K562 (cell line): ENCODE measurements around the gene FMN2. TPM values are rescaled to one million over a fixed set of nuclear protein-coding genes. Genes with fewer than 3 reads are reported as not detected.

ENCODE experiments used
- ATAC-seq: fragments of 200-7000 bp; cut with Tn5 transposase; 3 replicates; pipeline ENCODE4 v1.9.1; 2020; ENCODE audit warnings: moderate library complexity
- BruUV-seq: library from RNA; stranded (reverse); fragments of 400-500 nt; replicated peaks from 2 replicates; lab custom pipeline; 2021; lab: Mats Ljungman, UMichigan
- CTCF ChIA-PET: fragments of 300-600 bp; formaldehyde crosslinking; extraction: SDS; loops from one replicate; lab custom pipeline; 2021; ENCODE audit warnings: low intra/inter-chr PET ratio; lab: Yijun Ruan, JAX
- POLR2A ChIA-PET: fragments of 300-600, 350-650 bp; sonication (Branson Sonifier 250); formaldehyde crosslinking; extraction: SDS; loops from one replicate; lab custom pipeline; 2021; ENCODE audit warnings: antibody characterized with exemption, inconsistent platforms; lab: Yijun Ruan, JAX
- DNase-seq, 4 experiments: peaks; one replicate each; pipeline versions ENCODE4 v3.0.0 to v3.0.0-alpha.2; 2011 to 2018; ENCODE audit warnings: low spot score in 3 of 4, mixed read lengths in 3 of 4; ENCODE audit errors: extremely low read depth in 1 of 4
- FAIRE-seq: peaks from 2 replicates; lab custom pipeline; 2011; peaks lifted over from hg19 to GRCh38; lab: Jason Lieb, UNC
- H2AFZ ChIP-seq: 2 replicates; pipeline ENCODE4 v1.6.0; 2011; ENCODE audit warnings: low read depth, low read length, control low read depth, inconsistent platforms
- H3K27ac ChIP-seq: fragments of 200-600 bp; 3 replicates; pipeline ENCODE4 v1.8.0; 2011; ENCODE audit warnings: low read depth, mild to moderate bottlenecking, control low read depth, inconsistent platforms, low read length, moderate library complexity, mixed read lengths; ENCODE audit errors: extremely low read depth
- H3K27me3 ChIP-seq, 2 experiments: fragments of 300-600 bp in 1 of 2; 2 replicates in 1 of 2; 3 replicates in 1 of 2; pipeline versions ENCODE4 v1.6.0 to v1.8.0; 2011; ENCODE audit warnings: inconsistent platforms in 2 of 2, low read length in 2 of 2, mild to moderate bottlenecking in 1 of 2, mixed read lengths in 1 of 2, moderate library complexity in 1 of 2; ENCODE audit not compliant: control insufficient read depth in 2 of 2, insufficient read depth in 2 of 2
- H3K36me3 ChIP-seq: fragments of 300-600 bp; 3 replicates; pipeline ENCODE4 v1.8.0; 2011; ENCODE audit warnings: mild to moderate bottlenecking, low read length, inconsistent platforms; ENCODE audit not compliant: control insufficient read depth, insufficient read depth
- H3K4me1 ChIP-seq, 2 experiments: fragments of 200-600 bp in 1 of 2; replicated peaks in 1 of 2; 2 replicates in 1 of 2; 3 replicates in 1 of 2; pipeline versions ENCODE4 v1.5.1 to v1.8.0; 2011; ENCODE audit warnings: inconsistent platforms in 2 of 2, low read length in 2 of 2, mild to moderate bottlenecking in 1 of 2, mixed read lengths in 1 of 2, moderate library complexity in 1 of 2; ENCODE audit not compliant: control insufficient read depth in 2 of 2, insufficient read depth in 2 of 2
- H3K4me2 ChIP-seq: 2 replicates; pipeline ENCODE4 v1.6.1; 2011; ENCODE audit warnings: low read length, control low read depth, inconsistent platforms, mixed read lengths; ENCODE audit not compliant: insufficient read depth
- H3K4me3 ChIP-seq: fragments of 200-600 bp; sonication (generic), shearing (Covaris generic); 2 replicates; pipeline ENCODE4 v1.5.1; 2016; ENCODE audit warnings: control low read depth, inconsistent platforms
- H3K79me2 ChIP-seq: fragments of 200-600 bp; 3 replicates; pipeline ENCODE4 v1.8.0; 2011; ENCODE audit warnings: low read length, inconsistent platforms; ENCODE audit not compliant: control insufficient read depth, insufficient read depth
- H3K9ac ChIP-seq, 2 experiments: 2 replicates each; pipeline versions ENCODE4 v1.6.0 to v1.6.1; 2011; ENCODE audit warnings: low read depth in 2 of 2, low read length in 2 of 2, control low read depth in 1 of 2, inconsistent platforms in 1 of 2, mild to moderate bottlenecking in 1 of 2, mixed read lengths in 1 of 2; ENCODE audit not compliant: insufficient read depth in 1 of 2
- H3K9me1 ChIP-seq: one replicate; pipeline ENCODE4 v1.6.0; 2011; ENCODE audit warnings: inconsistent platforms, mild to moderate bottlenecking, low read length, moderate library complexity; ENCODE audit not compliant: control insufficient read depth, insufficient read depth
- H3K9me3 ChIP-seq: replicated peaks from 2 replicates; pipeline ENCODE4 v1.5.1; 2011; ENCODE audit warnings: low read depth, low read length, inconsistent platforms; ENCODE audit not compliant: control insufficient read depth, insufficient read depth
- H4K20me1 ChIP-seq: replicated peaks from 2 replicates; pipeline ENCODE4 v1.6.1; 2011; ENCODE audit warnings: low read length, inconsistent platforms, mixed read lengths; ENCODE audit not compliant: control insufficient read depth, insufficient read depth
- KHSRP ChIP-seq: fragments of 450-650 bp; IDR thresholded peaks from 2 replicates; pipeline ENCODE4 v1.6.1; 2017
- LARP7 ChIP-seq: fragments of 450-650 bp; IDR thresholded peaks from 2 replicates; pipeline ENCODE4 v1.6.1; 2016
- MAFF ChIP-seq: IDR thresholded peaks from 2 replicates; pipeline ENCODE4 v1.6.1; 2012; ENCODE audit warnings: low read length, improper control_type of control experiment
- PHB ChIP-seq: fragments of 250-450 bp; sonication (Bioruptor Pico); IDR thresholded peaks from 2 replicates; pipeline ENCODE4 v1.5.0; 2021
- ZHX1 ChIP-seq: fragments of 150-350 bp; conservative IDR thresholded peaks from 2 replicates; pipeline ENCODE4 v1.6.1; 2014; ENCODE audit warnings: low read length
- ZNF316 ChIP-seq: fragments of 450-650 bp; IDR thresholded peaks from 2 replicates; pipeline ENCODE4 v1.6.1; 2016
- ZNF347 ChIP-seq: fragments of 450-650 bp; formaldehyde crosslinking; IDR thresholded peaks from 2 replicates; pipeline ENCODE4 v1.4.0; 2020; ENCODE audit warnings: low read depth, mild to moderate bottlenecking, moderate library complexity
- WGBS: fragments of 100-300 bp; shearing (Covaris generic); methylation state at CpG from one replicate; pipeline ENCODE4 v1.1.6; 2016; ENCODE audit warnings: low coverage, mixed read lengths; ENCODE audit not compliant: insufficient coverage; ENCODE audit errors: missing lambda C conversion rate; 5-methylcytosine and 5-hydroxymethylcytosine counted together
- in situ Hi-C: fragments of 300-500 bp; cut with MboI; formaldehyde crosslinking; loops from 4 replicates; pipeline ENCODE4 v1.15.0; 2018; ENCODE audit warnings: inconsistent platforms, mixed read lengths
- intact Hi-C: fragments of 100-400 bp; cut with micrococcal nuclease; formaldehyde crosslinking; loops from 2 replicates; pipeline ENCODE4 v1.14.2; 2022
- polyA plus RNA-seq, 8 experiments: library from polyadenylated mRNA; depleted of rRNA in 4 of 8; stranded (reverse) in 5 of 8; unstranded in 3 of 8; fragments of >200 nt; fragmentation: Nextera tagmentation in 2 of 8; fragmentation: Illumina TruSeq in 1 of 8; extraction: Ambion mirVana in 2 of 8; extraction: Trizol in 1 of 8; gene quantifications; 2 replicates each; pipeline versions ENCODE4 v1.2.1 to v1.2.3, GENCODE V29; 2011 to 2014; ENCODE audit warnings: inconsistent platforms in 1 of 8, missing spikeins in 1 of 8
- total RNA-seq, 7 experiments: library from RNA; depleted of rRNA in 6 of 7; stranded (reverse); fragments of >200 nt in 6 of 7; fragmentation: Illumina TruSeq in 2 of 7; extraction: Trizol in 2 of 7; gene quantifications; 2 replicates each; pipeline versions ENCODE4 v1.2.1 to v1.2.3, GENCODE V29; 2011 to 2021; ENCODE audit warnings: low replicate concordance in 1 of 7

FMN2 gene
- total and polyA plus RNA-seq, 9 of the 15 experiments (the other 6 are each of a cell fraction or from before 2014, with no cell fraction given): 0.15 to 0.45 (median 0.16) TPM; not detected in 3

- WGBS: 0% methylated on average over 4 of the region's 4 CpGs
- H3K9ac ChIP-seq: no peak overlapping the region
- H3K4me3 ChIP-seq: no peak overlapping the region
- BruUV-seq: no TSS peak
- H3K36me3 ChIP-seq: no peaks in the 10 kb centered on the region
- H3K4me2 ChIP-seq: no peak overlapping the region
- no peaks in the 10 kb centered on the region for H3K9me1 ChIP-seq
- TF ChIP-seq ZHX1: no peak
- 0 out of 2 replicates have a peak, but pooled peaks have one; percentile 15 for TF ChIP-seq MAFF
- TF ChIP-seq ZNF316: peak; percentile 22; the same call in 1 of the 2 replicates
- TF ChIP-seq ZNF347 (CRISPR knock-in tag): no peak
- no peak for TF ChIP-seq LARP7
- TF ChIP-seq PHB: no peak
- no peak for TF ChIP-seq KHSRP
- POLR2A ChIA-PET: no interaction called here
- CTCF ChIA-PET: no interaction called here
- FAIRE-seq (no peak), DNase-seq (no peak), ATAC-seq (no peak)
- no peaks in the 10 kb centered on the region for H3K27me3 ChIP-seq
- no peaks in the 10 kb centered on the region for H3K4me1 ChIP-seq
- in situ Hi-C loops (no loop called here), intact Hi-C loops (no loop called here)
- no peak overlapping the region for H2AFZ ChIP-seq
- no peak overlapping the region for H3K27ac ChIP-seq
- H3K79me2 ChIP-seq: no peaks in the 10 kb centered on the region
- no peaks in the 10 kb centered on the region for H4K20me1 ChIP-seq
- H3K9me3 ChIP-seq: no peaks in the 10 kb centered on the region
These were observed 165.3 kb downstream of the FMN2 start for GRCh38 chr1:240256836-240257503.
